SK-N-SH (cell line): ENCODE results near the gene ZNF71.

ENCODE experiments used
- CTCF ChIP-seq: fragments of 200-600 bp; sonication (generic); IDR thresholded peaks from 2 replicates; pipeline ENCODE4 v1.6.1; 2017; ENCODE audit warnings: antibody characterized with exemption, mild to moderate bottlenecking, moderate library complexity
- EP300 ChIP-seq, 2 experiments: IDR thresholded peaks; 2 replicates each; pipeline versions ENCODE4 v1.4.0 to v1.6.1; 2012; ENCODE audit warnings: borderline replicate concordance in 1 of 2, low read depth in 1 of 2, low read length in 1 of 2
- FOXM1 ChIP-seq: IDR thresholded peaks from 2 replicates; pipeline ENCODE4 v1.4.0; 2012; ENCODE audit warnings: low read depth, mild to moderate bottlenecking
- GABPA ChIP-seq: IDR thresholded peaks from 2 replicates; pipeline ENCODE4 v1.4.0; 2012; ENCODE audit warnings: low read depth, mild to moderate bottlenecking
- JUND ChIP-seq: IDR thresholded peaks from 2 replicates; pipeline ENCODE4 v1.4.0; 2012
- POLR2AphosphoS5 ChIP-seq: IDR thresholded peaks from 2 replicates; pipeline ENCODE4 v1.6.1; 2012; ENCODE audit warnings: low read depth, low read length
- SIN3A ChIP-seq: IDR thresholded peaks from 2 replicates; pipeline ENCODE4 v1.6.1; 2012; ENCODE audit warnings: low read depth, mild to moderate bottlenecking, low read length, moderate library complexity, borderline replicate concordance
- TF ChIP-seq, protein P1 (sequence below): IDR thresholded peaks from 2 replicates; pipeline ENCODE4 v1.6.1; 2012; ENCODE audit warnings: mild to moderate bottlenecking, low read depth, low read length, moderate library complexity

DNA sequence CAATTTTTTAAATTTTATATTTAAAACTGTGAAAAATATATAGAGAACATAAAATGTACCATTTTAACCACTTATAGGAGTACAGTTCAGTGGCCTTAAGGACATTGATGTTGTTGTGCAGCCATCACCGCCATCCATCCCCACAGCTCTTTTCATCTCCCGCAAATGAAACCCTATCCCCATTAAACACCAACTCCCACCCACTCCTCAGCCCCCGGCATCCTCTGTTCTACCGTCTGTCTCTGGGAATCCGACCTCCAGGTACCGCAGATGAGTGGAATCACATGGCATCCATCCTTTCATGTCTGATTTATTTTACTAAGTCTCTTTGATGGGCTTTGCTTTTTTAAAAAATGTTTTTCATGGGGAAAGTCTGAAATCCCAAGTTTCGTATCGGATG is 24.0 kb downstream of the ZNF71 start:
- TF ChIP-seq CTCF (no peak), FOXM1 (no peak), POLR2AphosphoS5 (no peak), GABPA (no peak), JUND (no peak), EP300 (IDR thresholded peaks at IDR 0.05; ENCODE audit: borderline replicate concordance in 1 of 2, low read depth in 1 of 2, low read length in 1 of 2) (no peak), SIN3A (no peak)
- TF ChIP-seq, protein P1, sequence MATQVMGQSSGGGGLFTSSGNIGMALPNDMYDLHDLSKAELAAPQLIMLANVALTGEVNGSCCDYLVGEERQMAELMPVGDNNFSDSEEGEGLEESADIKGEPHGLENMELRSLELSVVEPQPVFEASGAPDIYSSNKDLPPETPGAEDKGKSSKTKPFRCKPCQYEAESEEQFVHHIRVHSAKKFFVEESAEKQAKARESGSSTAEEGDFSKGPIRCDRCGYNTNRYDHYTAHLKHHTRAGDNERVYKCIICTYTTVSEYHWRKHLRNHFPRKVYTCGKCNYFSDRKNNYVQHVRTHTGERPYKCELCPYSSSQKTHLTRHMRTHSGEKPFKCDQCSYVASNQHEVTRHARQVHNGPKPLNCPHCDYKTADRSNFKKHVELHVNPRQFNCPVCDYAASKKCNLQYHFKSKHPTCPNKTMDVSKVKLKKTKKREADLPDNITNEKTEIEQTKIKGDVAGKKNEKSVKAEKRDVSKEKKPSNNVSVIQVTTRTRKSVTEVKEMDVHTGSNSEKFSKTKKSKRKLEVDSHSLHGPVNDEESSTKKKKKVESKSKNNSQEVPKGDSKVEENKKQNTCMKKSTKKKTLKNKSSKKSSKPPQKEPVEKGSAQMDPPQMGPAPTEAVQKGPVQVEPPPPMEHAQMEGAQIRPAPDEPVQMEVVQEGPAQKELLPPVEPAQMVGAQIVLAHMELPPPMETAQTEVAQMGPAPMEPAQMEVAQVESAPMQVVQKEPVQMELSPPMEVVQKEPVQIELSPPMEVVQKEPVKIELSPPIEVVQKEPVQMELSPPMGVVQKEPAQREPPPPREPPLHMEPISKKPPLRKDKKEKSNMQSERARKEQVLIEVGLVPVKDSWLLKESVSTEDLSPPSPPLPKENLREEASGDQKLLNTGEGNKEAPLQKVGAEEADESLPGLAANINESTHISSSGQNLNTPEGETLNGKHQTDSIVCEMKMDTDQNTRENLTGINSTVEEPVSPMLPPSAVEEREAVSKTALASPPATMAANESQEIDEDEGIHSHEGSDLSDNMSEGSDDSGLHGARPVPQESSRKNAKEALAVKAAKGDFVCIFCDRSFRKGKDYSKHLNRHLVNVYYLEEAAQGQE: no peak
